ENCODE data around the gene OSBPL3.

- TF ChIP-seq POLR2AphosphoS5 (IDR thresholded peaks at IDR 0.05; ENCODE audit: low read depth, low read length) (no peak), SPI1 (IDR thresholded peaks at IDR 0.05; ENCODE audit: low read depth, low read length) (no peak)
Measured at GRCh38 chr7:24769851-24770250, 210.1 kb downstream of the OSBPL3 start.
